HEK293T (cell line): ENCODE results near the gene ENTPD8.

Source experiments
- CTCF ChIA-PET: fragments of 350-600 bp; formaldehyde crosslinking; extraction: SDS; loops from one replicate; lab custom pipeline; 2021; ENCODE audit warnings: antibody characterized with exemption, inconsistent platforms; lab: Yijun Ruan, JAX
- POLR2A ChIA-PET: fragments of 350-600 bp; formaldehyde crosslinking; extraction: SDS; loops from one replicate; lab custom pipeline; 2020; ENCODE audit warnings: antibody characterized with exemption, inconsistent platforms; lab: Yijun Ruan, JAX
- DNase-seq: peaks from one replicate; pipeline ENCODE4 v3.0.0; 2012; ENCODE audit warnings: mixed read lengths; ENCODE audit errors: extremely low spot score
- ARNT ChIP-seq: fragments of 450-650 bp; IDR thresholded peaks from 2 replicates; pipeline ENCODE4 v1.6.1; 2017; ENCODE audit warnings: mild to moderate bottlenecking
- BHLHE40 ChIP-seq: fragments of 450-650 bp; IDR thresholded peaks from 2 replicates; pipeline ENCODE4 v1.6.1; 2016; ENCODE audit warnings: mild to moderate bottlenecking, moderate library complexity, borderline replicate concordance
- CTBP1 ChIP-seq: fragments of 450-650 bp; IDR thresholded peaks from 2 replicates; pipeline ENCODE4 v1.6.1; 2016; ENCODE audit warnings: borderline replicate concordance
- ELF4 ChIP-seq: fragments of 450-650 bp; IDR thresholded peaks from 2 replicates; pipeline ENCODE4 v1.6.1; 2017; ENCODE audit warnings: antibody characterized with exemption
- FOXA1 ChIP-seq: fragments of 450-650 bp; IDR thresholded peaks from 2 replicates; pipeline ENCODE4 v1.6.1; 2016; ENCODE audit warnings: mild to moderate bottlenecking
- FOXK2 ChIP-seq: fragments of 450-650 bp; IDR thresholded peaks from 2 replicates; pipeline ENCODE4 v1.6.1; 2016; ENCODE audit warnings: mild to moderate bottlenecking
- FOXM1 ChIP-seq: fragments of 450-650 bp; IDR thresholded peaks from 2 replicates; pipeline ENCODE4 v1.6.1; 2017; ENCODE audit warnings: mild to moderate bottlenecking, borderline replicate concordance
- HDGF ChIP-seq: fragments of 450-650 bp; IDR thresholded peaks from 2 replicates; pipeline ENCODE4 v1.6.1; 2017; ENCODE audit warnings: antibody characterized with exemption, borderline replicate concordance
- L3MBTL2 ChIP-seq: fragments of 450-650 bp; conservative IDR thresholded peaks from 2 replicates; pipeline ENCODE4 v1.6.1; 2016; ENCODE audit warnings: mild to moderate bottlenecking
- LEF1 ChIP-seq: fragments of 450-650 bp; IDR thresholded peaks from 2 replicates; pipeline ENCODE4 v1.6.1; 2017; ENCODE audit warnings: mild to moderate bottlenecking, borderline replicate concordance
- NFRKB ChIP-seq: fragments of 450-650 bp; IDR thresholded peaks from 2 replicates; pipeline ENCODE4 v1.6.1; 2016; ENCODE audit warnings: mild to moderate bottlenecking, moderate library complexity
- PKNOX1 ChIP-seq: fragments of 450-650 bp; IDR thresholded peaks from 2 replicates; pipeline ENCODE4 v1.6.1; 2016
- SP1 ChIP-seq: fragments of 450-650 bp; IDR thresholded peaks from 2 replicates; pipeline ENCODE4 v1.6.1; 2017
- SUZ12 ChIP-seq: fragments of 450-650 bp; IDR thresholded peaks from 2 replicates; pipeline ENCODE4 v1.6.1; 2016; ENCODE audit warnings: mild to moderate bottlenecking
- TARDBP ChIP-seq: fragments of 450-650 bp; IDR thresholded peaks from 2 replicates; pipeline ENCODE4 v1.6.1; 2016
- ZNF384 ChIP-seq: fragments of 450-650 bp; IDR thresholded peaks from 2 replicates; pipeline ENCODE4 v1.6.1; 2016

ENTPD8 gene

GRCh38 chr9:137486545-137487453 is 45.6 kb upstream of the ENTPD8 start:
- no peak for DNase-seq
- TF ChIP-seq SP1 = no peak
- no peak for TF ChIP-seq ARNT
- no peak for TF ChIP-seq FOXK2
- TF ChIP-seq SUZ12 = no peak
- no peak for TF ChIP-seq PKNOX1
- POLR2A ChIA-PET = interaction anchor here (1.2 kb wide), 1 partner anchor 64 kb away, joined by 3 read pairs; the partner anchor contains the start of genes EXD3 and NOXA1
- CTCF ChIA-PET = no interaction called here

- DNase-seq = no peak
- POLR2A ChIA-PET = interaction anchor here (1.2 kb wide), 1 partner anchor 63 kb away, joined by 3 read pairs; the partner anchor contains the start of genes EXD3 and NOXA1
- TF ChIP-seq HDGF (no peak), FOXA1 (no peak), BHLHE40 (no peak), ELF4 (no peak), ZNF384 (no peak), L3MBTL2 (no peak), TARDBP (no peak), FOXK2 (no peak), PKNOX1 (no peak), NFRKB (no peak), SP1 (no peak), SUZ12 (no peak), CTBP1 (no peak), LEF1 (no peak), FOXM1 (no peak)
- CTCF ChIA-PET = no interaction called here
Measured at GRCh38 chr9:137486141-137486490, 45.0 kb upstream of the ENTPD8 start.

- CTCF ChIA-PET = no interaction called here
Measured at GRCh38 chr9:137485343-137486140, 44.4 kb upstream of the ENTPD8 start.

GRCh38 chr9:137484551-137485315 is 43.6 kb upstream of the ENTPD8 start:
- CTCF ChIA-PET = no interaction called here
- TF ChIP-seq ZNF384 (no peak), BHLHE40 (no peak), FOXM1 (no peak)
- POLR2A ChIA-PET = no interaction called here
- DNase-seq = no peak

More at GRCh38 chr9:137485343-137486140, 44.4 kb upstream of the ENTPD8 start:
- TF ChIP-seq PKNOX1 (no peak), BHLHE40 (no peak), FOXK2 (no peak), NFRKB (no peak), ZNF384 (no peak), HDGF (no peak), SUZ12 (no peak), ARNT (no peak), FOXM1 (no peak), L3MBTL2 (no peak)
- no peak for DNase-seq
- POLR2A ChIA-PET = no interaction called here

- TF ChIP-seq SUZ12 (no peak), SP1 (no peak), NFRKB (no peak), BHLHE40 (no peak), CTBP1 (no peak), L3MBTL2 (no peak), LEF1 (no peak), ARNT (no peak), ELF4 (no peak), FOXM1 (no peak), FOXK2 (no peak), PKNOX1 (no peak), ZNF384 (no peak), TARDBP (no peak), HDGF (no peak), FOXA1 (no peak)
- DNase-seq = no peak
- POLR2A ChIA-PET = interaction anchor here (1.3 to 1.5 kb wide), 2 partner anchors 23 to 26 kb away, joined by 4 to 5 read pairs; partner anchors contain the start of gene NSMF
- CTCF ChIA-PET = interaction anchor here (0.6 kb wide), 1 partner anchor 31 kb away, joined by 4 read pairs; no protein-coding TSS in a partner anchor
Measured at GRCh38 chr9:137482094-137482781, 41.1 kb upstream of the ENTPD8 start.
